ENCODE results near the gene RHOT2.

RHOT2 gene

DNA sequence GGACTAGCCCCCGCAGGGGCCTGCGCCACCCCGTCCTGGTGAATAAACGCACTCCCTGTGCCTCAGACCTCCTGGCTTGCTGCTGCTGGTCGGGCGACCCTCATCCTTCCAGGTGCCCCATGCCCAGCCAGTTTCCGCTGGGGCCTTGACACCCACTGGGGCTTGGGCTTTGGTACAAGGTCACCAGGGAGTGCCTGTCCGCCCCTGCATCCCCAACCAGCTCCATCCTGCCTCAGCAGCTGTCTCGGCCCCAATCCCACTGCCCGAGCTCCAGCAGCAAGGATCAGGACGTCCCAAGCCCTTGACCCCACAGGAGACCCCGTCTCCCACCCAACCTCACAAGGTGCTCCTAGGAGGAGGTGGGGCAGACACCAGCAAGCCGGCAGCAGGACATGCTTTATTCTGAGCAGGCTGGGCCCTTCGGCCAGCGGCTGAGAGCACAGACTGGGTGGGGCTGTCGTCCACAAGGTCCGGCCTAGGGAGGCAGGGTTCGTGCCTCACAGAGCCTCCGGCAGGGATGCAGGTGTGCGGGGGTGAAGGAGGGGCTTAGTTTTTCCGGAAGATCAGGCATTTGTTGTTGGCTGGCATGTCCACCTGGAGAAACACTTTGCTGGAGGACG lies 33.8 kb upstream of the RHOT2 start:
- Histone ChIP-seq H3K4me1 (ENCODE audit: control insufficient read depth, insufficient read depth, low read length) (peaks cover 32% of the 10 kb centered on the region), H3K27ac (ENCODE audit: low read depth, low read length) (no peak overlapping the region), H3K36me3 (ENCODE audit: control insufficient read depth, insufficient read depth, low read length) (peaks cover 17% of the 10 kb centered on the region), H3K9me3 (ENCODE audit: control insufficient read depth, insufficient read depth, low read length) (no peaks in the 10 kb centered on the region), H3K27me3 (ENCODE audit: control insufficient read depth, insufficient read depth, low read length) (no peaks in the 10 kb centered on the region), H3K4me3 (ENCODE audit: low read depth, low read length) (no peak overlapping the region), H3K9ac (ENCODE audit: low read depth, low read length) (no peak overlapping the region)

DNA sequence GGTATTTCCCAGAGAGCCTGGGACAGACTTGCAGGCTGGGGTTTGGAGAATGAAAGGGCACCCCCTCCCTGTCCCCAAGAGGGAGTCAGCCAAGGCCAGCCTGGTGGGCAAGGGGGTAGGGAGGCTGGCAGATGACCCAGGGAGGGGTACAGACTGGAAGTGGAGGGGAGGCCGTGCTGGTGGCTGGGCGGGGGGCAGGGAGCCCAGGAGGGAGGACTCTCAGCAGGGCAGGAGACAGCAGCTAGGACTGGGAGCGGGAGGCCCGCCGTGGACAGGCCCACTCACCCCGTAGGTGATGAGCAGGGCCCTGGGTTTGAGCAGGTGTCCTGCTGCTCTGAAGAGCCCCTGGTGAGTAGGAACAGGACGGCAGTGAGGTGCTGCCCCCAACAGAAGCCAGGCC lies 32.9 kb upstream of the RHOT2 start:
- H3K27me3 ChIP-seq (ENCODE audit: control insufficient read depth, insufficient read depth, low read length), result no peaks in the 10 kb centered on the region
- H3K9me3 ChIP-seq (ENCODE audit: control insufficient read depth, insufficient read depth, low read length), result no peaks in the 10 kb centered on the region
- peaks cover 25% of the 10 kb centered on the region; the same call in 1 of the 2 replicates for H3K4me1 ChIP-seq (ENCODE audit: control insufficient read depth, insufficient read depth, low read length)
- H3K27ac ChIP-seq (ENCODE audit: low read depth, low read length), result no peak overlapping the region
- H3K9ac ChIP-seq (ENCODE audit: low read depth, low read length), result no peak overlapping the region
- peaks cover 17% of the 10 kb centered on the region for H3K36me3 ChIP-seq (ENCODE audit: control insufficient read depth, insufficient read depth, low read length)
- peak overlapping the region; percentile 85; the same call in 1 of the 2 replicates for H3K4me3 ChIP-seq (ENCODE audit: low read depth, low read length)

DNA sequence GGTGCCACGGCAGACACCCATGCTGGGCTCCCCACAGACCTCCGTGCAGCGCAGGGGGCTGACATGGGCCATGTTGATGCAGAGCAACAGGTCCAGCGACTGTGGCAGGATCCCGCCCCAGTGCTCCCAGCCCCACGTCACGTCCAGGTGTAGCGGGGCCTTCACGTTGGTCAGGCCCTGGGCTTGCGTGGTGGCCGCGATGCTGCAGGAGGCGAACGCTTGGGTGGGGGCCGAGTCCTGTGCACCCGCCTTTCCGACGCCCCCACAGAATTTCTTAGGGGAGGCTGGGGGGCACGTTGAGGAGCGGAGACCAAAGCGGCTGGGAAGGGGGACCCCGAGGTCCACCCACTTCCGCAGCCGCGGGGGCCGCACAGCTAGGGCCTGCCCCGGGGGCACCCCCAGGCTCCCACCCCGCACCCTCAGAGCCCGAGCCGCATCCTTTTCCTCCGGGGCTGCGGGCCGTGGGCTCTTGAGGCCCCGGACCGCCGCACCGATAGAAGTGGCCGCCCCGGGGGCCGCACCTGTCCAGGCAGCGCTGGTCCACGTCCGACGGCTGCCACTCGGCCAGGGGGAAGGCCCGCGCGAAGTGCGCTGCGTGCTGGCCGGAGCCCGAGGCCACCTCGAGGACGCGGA lies 32.2 kb upstream of the RHOT2 start:
- H3K36me3 ChIP-seq (ENCODE audit: control insufficient read depth, insufficient read depth, low read length), result peaks cover 17% of the 10 kb centered on the region
- peaks cover 19% of the 10 kb centered on the region; the same call in 1 of the 2 replicates for H3K4me1 ChIP-seq (ENCODE audit: control insufficient read depth, insufficient read depth, low read length)
- peak overlapping the region; percentile 51; the same call in 1 of the 2 replicates for H3K9ac ChIP-seq (ENCODE audit: low read depth, low read length)
- H3K27me3 ChIP-seq (ENCODE audit: control insufficient read depth, insufficient read depth, low read length), result no peaks in the 10 kb centered on the region
- peak overlapping the region; percentile 85 for H3K4me3 ChIP-seq (ENCODE audit: low read depth, low read length)
- no peaks in the 10 kb centered on the region for H3K9me3 ChIP-seq (ENCODE audit: control insufficient read depth, insufficient read depth, low read length)
- H3K27ac ChIP-seq (ENCODE audit: low read depth, low read length), result peak overlapping the region; percentile 50

DNA sequence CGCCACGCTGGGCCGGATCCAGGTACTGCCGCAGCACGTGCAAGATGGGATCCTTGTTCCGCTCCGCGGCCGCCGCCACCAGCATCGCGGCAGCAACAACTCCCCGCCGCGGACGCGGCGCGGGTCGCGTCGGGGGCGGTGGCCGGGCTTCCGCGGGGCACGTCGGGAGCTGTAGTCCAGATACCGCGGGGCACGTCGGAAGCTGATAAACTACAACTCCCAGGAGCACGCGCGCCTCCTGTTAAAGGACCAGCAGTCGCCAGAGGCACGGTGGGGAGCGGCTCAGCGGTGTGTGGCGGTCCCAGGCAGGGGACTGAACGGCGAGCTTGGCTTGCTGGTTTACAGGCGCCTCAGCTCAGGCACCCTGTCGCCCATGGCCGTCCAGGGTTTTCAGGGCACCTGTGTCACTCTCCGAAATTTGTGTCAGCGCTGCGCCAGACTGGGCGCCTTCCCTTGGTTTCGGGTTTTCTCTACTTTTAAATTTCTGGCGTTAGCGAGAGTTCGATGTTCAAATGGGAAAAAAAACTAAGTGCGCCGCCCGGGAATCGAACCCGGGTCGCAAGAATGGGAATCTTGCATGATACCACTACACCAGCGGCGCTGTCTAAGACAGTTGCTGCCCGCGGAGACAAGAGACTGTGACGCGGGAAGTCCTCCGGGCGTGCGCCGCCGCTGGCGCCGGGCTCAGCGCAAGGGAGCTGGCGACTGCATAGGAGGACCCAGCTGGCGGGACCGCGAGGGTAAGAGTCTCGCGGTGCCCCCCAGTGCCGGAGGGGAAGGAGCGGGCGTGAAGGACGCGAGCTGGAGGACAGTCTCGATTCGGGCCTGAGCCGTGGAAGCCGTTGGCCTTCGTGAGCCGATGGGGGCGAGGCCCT lies 31.5 kb upstream of the RHOT2 start, which contains the start of gene METTL26:
METTL26 (minus strand) TSS at position 100 of the 875 bp plus-strand sequence; CDS start at position 85, 15 bp downstream.
- no peaks in the 10 kb centered on the region for H3K27me3 ChIP-seq (ENCODE audit: control insufficient read depth, insufficient read depth, low read length)
- peaks cover 17% of the 10 kb centered on the region for H3K36me3 ChIP-seq (ENCODE audit: control insufficient read depth, insufficient read depth, low read length)
- peak within 1 kb of the TSS; percentile 83 for H3K27ac ChIP-seq (ENCODE audit: low read depth, low read length)
- H3K4me1 ChIP-seq (ENCODE audit: control insufficient read depth, insufficient read depth, low read length), result peaks cover 15% of the 10 kb centered on the region; the same call in 1 of the 2 replicates
- H3K9ac ChIP-seq (ENCODE audit: low read depth, low read length), result peak within 1 kb of the TSS; percentile 61; the same call in 1 of the 2 replicates
- no peaks in the 10 kb centered on the region for H3K9me3 ChIP-seq (ENCODE audit: control insufficient read depth, insufficient read depth, low read length)
- peak within 1 kb of the TSS; percentile 85 for H3K4me3 ChIP-seq (ENCODE audit: low read depth, low read length)

DNA sequence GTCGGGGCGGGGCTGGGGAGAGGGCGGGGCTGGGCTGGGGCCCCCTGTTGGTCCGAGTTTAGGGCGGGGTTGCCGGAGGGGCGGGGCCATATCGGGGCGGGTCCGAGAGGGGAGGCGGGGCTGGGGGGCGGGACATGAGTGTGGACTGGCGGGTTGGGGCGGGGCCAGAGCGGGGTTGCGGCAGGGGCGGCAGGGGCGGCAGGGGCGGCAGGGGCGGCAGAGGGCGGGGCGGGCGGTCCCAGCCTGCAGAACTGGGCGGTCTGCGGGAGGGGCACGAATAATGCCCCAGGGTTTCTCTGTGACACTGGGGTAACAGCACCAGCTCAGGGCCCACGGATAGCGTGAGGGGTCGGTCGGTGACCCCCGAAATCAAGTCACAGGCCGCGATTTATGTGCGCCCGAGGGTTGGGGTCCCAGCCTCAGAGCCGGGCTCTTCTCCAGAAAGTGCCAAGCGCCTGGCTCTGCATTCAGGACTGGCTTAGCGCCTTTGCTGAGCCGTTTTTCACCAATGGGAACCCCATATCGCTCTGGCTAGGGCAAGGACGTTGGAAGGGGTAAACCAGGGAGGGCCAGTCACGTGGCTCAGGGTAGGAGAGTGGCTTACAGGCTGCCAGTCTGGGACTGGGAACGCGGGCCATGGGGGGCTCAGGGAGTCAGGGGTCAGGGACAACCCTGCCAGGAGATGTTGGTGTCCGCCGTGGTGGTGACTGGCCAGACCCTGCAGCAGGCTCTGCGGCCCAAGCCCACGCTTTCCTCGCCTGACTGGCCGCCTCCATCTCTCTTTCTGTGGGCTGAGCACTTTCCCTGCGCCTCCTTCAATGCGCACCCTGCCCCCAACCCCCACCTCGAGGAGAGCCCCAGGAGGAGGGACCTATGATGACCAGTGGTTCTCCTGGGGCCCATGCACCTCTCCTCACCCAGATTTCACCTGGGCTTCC lies 30.6 kb upstream of the RHOT2 start:
- no peak overlapping the region for H3K9ac ChIP-seq (ENCODE audit: low read depth, low read length)

DNA sequence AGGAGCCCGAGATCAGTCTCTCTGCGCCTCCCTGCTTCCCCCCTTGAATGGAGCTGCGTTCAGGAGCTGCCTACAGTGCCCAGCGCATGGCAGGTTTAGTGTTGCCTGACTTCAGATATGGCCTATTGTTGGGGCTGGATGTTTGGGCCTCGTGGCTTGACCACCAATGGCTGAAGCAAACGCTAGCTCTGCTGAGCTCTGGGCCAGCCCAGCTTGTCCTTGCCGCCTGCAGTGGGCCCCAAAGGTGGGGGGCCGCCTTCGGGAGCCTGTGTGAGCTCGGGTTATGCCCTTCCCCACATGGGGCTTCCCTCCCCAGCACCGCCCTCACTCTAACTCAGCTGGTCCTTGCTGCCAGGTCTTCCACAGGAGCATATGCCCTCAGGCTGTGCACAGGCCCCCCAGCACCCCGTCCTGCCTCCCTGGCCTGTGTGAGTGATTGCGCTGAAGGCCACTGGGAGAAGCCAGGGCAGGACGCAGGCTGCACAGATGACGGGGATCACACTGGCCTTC lies 29.8 kb upstream of the RHOT2 start:
- Histone ChIP-seq H3K4me3 (ENCODE audit: low read depth, low read length) (no peak overlapping the region), H3K4me1 (ENCODE audit: control insufficient read depth, insufficient read depth, low read length) (peaks cover 19% of the 10 kb centered on the region), H3K36me3 (ENCODE audit: control insufficient read depth, insufficient read depth, low read length) (peaks cover 15% of the 10 kb centered on the region), H3K9ac (ENCODE audit: low read depth, low read length) (no peak overlapping the region), H3K9me3 (ENCODE audit: control insufficient read depth, insufficient read depth, low read length) (no peaks in the 10 kb centered on the region), H3K27ac (ENCODE audit: low read depth, low read length) (no peak overlapping the region), H3K27me3 (ENCODE audit: control insufficient read depth, insufficient read depth, low read length) (no peaks in the 10 kb centered on the region)

More for the DNA sequence above, 30.6 kb upstream of the RHOT2 start:
- Histone ChIP-seq H3K36me3 (ENCODE audit: control insufficient read depth, insufficient read depth, low read length) (peaks cover 17% of the 10 kb centered on the region), H3K27me3 (ENCODE audit: control insufficient read depth, insufficient read depth, low read length) (no peaks in the 10 kb centered on the region), H3K9me3 (ENCODE audit: control insufficient read depth, insufficient read depth, low read length) (no peaks in the 10 kb centered on the region), H3K27ac (ENCODE audit: low read depth, low read length) (peak overlapping the region; percentile 26), H3K4me1 (ENCODE audit: control insufficient read depth, insufficient read depth, low read length) (peaks cover 15% of the 10 kb centered on the region; the same call in 1 of the 2 replicates), H3K4me3 (ENCODE audit: low read depth, low read length) (peak overlapping the region; percentile 85)

DNA sequence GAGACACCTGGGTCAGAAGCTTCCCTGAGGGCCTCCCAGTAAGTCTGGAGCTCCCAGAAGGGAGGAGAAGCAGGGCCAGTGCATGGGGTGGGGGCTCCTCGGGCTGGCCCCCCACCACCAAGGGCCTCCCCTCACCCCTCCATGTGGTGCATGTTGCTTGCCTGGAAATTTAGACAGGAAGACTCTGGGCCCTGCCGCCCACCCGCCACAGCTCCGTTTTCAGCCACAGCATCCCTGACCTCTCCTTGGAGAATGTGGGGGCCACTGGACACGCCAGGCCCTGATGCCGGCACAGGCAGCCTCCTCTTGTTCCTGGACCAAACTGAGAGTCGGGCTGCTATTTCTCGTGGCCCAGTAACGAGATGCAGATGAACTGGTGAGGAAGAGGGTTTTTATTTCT lies 29.1 kb upstream of the RHOT2 start:
- no peak overlapping the region for H3K27ac ChIP-seq (ENCODE audit: low read depth, low read length)
- no peak overlapping the region for H3K9ac ChIP-seq (ENCODE audit: low read depth, low read length)
- no peaks in the 10 kb centered on the region for H3K27me3 ChIP-seq (ENCODE audit: control insufficient read depth, insufficient read depth, low read length)
- H3K9me3 ChIP-seq (ENCODE audit: control insufficient read depth, insufficient read depth, low read length), result no peaks in the 10 kb centered on the region
- peaks cover 19% of the 10 kb centered on the region for H3K4me1 ChIP-seq (ENCODE audit: control insufficient read depth, insufficient read depth, low read length)
- H3K36me3 ChIP-seq (ENCODE audit: control insufficient read depth, insufficient read depth, low read length), result peaks cover 7% of the 10 kb centered on the region; the same call in 1 of the 2 replicates
- H3K4me3 ChIP-seq (ENCODE audit: low read depth, low read length), result no peak overlapping the region

DNA sequence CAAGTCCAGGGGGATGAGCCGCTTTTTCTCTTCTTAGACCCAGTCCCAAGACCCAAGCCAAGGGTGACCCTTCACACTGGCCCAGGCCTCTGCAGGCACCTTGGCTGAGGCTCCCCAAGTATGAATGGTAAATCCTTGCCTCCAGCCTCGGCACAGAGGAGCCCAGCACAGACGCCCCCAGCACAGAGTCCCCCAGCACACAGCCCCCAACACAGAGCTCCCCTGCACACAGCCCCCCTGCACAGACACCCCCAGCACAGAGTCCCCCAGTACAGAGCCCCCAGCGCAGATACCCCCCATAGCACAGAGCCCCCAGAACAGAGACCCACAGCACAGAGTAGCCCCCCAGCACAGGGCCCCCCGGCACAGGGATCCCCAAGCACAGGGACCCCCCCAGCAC lies 27.3 kb upstream of the RHOT2 start:
- peaks cover 19% of the 10 kb centered on the region for H3K4me1 ChIP-seq (ENCODE audit: control insufficient read depth, insufficient read depth, low read length)
- no peaks in the 10 kb centered on the region for H3K9me3 ChIP-seq (ENCODE audit: control insufficient read depth, insufficient read depth, low read length)
- H3K27ac ChIP-seq (ENCODE audit: low read depth, low read length), result no peak overlapping the region
- no peak overlapping the region for H3K9ac ChIP-seq (ENCODE audit: low read depth, low read length)
- no peaks in the 10 kb centered on the region for H3K36me3 ChIP-seq (ENCODE audit: control insufficient read depth, insufficient read depth, low read length)
- H3K4me3 ChIP-seq (ENCODE audit: low read depth, low read length), result no peak overlapping the region
- no peaks in the 10 kb centered on the region for H3K27me3 ChIP-seq (ENCODE audit: control insufficient read depth, insufficient read depth, low read length)

DNA sequence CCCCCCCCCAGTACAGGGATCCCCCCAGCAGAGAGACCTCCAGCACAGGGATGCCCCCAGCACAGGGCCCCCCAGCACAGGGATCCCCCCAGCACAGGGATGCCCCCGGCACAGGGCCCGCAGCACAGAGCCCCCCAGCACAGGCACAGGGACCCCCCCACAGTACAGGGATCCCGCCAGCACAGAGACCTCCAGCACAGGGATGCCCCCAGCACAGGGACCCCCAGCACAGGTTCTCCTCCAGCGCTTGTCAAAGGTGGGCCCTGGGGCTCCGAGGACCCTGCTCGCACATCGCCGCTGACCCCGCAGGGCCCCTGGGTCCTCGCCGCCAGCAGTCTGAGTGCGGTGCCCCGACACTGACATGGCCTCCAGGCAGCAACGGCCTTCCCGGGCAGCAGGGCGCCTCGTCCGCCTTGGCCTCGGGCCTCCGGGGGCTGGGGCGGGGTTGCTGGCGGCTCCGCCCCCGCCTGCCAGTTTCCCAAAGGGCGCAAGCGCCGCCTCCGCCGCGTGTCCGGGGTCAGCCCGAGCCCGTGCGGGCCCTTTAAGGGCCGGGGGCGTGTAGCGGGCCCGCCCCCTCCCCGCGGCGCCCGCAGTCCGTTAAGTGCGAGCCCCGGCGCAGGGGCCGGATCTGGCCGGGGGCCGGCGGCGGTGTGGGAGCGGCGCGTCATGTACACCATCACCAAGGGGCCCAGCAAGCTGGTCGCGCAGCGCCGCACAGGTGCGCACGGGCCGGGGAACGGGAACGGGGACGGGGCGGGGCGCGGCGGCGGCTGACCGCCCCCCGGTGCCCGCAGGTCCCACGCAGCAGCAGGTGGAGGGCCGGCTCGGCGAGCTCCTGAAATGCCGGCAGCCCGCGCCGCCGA lies 26.4 kb upstream of the RHOT2 start, which contains the start of gene MCRIP2:
MCRIP2 (plus strand) TSS at position 503 of the 863 bp plus-strand sequence; CDS start at position 667, 164 bp downstream.
- H3K36me3 ChIP-seq (ENCODE audit: control insufficient read depth, insufficient read depth, low read length), result no peaks in the 10 kb centered on the region
- H3K27me3 ChIP-seq (ENCODE audit: control insufficient read depth, insufficient read depth, low read length), result no peaks in the 10 kb centered on the region
- peak within 1 kb of the TSS; percentile 12 for H3K27ac ChIP-seq (ENCODE audit: low read depth, low read length)
- H3K4me1 ChIP-seq (ENCODE audit: control insufficient read depth, insufficient read depth, low read length), result peaks cover 19% of the 10 kb centered on the region
- H3K4me3 ChIP-seq (ENCODE audit: low read depth, low read length), result peak within 1 kb of the TSS; percentile 74
- H3K9ac ChIP-seq (ENCODE audit: low read depth, low read length), result peak within 1 kb of the TSS; percentile 55; the same call in 1 of the 2 replicates
- no peaks in the 10 kb centered on the region for H3K9me3 ChIP-seq (ENCODE audit: control insufficient read depth, insufficient read depth, low read length)

Data from HUES48 (cell line).